HG02642 (cell line): Measurements from ENCODE around the gene RAB18.
"Not testable (repeated sequence)": the region's sequence is repeated elsewhere in the genome, so short reads cannot be mapped to it uniquely, and the experiment has no call there.

Experiments used
- ATAC-seq: cut with Tn5 transposase; IDR thresholded peaks from one replicate; pipeline ENCODE4 v1.9.1; 2021; ENCODE audit warnings: mild to moderate bottlenecking; ENCODE audit not compliant: unreplicated experiment, poor library complexity

The RAB18 gene

DNA sequence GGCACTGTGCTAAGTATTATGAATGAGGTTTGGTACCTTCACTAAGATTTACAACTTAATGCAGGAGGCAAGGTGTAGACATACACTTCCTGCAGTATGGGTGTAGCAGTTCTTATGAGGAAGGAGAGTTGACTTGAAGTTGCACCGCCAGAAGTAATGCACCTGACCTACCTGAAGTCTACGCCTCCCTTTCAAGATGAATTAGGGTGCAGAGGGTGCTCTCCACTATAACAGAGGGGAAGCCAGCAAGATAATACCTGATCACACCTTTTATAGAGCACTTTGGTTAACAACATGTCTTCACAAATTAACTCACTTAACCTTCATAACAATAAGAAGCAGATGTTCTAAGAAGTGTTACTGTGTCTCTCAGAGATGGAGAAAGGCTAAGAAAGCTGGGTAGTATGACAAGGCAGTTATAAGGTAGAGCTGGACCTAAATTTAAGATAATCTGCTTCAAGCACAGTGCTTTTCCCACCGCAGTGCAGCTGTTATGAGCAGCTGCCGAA is 552 bp upstream of the RAB18 start:
- no peak for ATAC-seq

DNA sequence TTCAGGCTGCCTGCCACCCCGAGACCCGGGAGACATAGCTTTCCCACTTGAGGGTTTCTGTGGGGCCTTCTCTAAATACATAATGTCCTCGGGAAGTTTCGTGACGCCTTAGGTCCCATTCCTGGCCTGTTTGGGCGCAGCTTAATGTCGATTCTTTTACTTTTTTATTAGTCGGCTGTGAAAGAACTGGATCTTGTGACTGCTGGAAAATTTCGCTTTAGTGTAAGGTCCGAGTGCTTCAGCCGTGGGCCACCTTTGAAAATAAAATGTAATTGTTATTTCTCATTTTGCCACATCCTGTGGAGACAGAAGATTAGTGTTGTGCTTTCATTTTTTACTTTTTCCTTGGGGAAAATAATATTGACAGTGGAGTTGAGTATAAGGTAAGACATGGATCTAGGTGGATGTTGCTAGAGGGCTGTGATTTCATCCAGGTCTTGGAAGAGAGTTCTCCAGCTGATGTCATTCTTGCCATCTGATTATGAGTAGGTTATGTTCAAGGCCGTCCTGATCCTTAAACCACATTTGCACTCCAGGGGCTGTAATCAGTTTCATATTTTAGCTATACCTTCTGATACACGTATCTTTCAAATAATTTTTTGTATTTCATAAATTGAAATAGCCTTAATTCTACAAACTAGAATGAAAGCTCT is 830 bp downstream of the RAB18 start:
- ATAC-seq: no peak

DNA sequence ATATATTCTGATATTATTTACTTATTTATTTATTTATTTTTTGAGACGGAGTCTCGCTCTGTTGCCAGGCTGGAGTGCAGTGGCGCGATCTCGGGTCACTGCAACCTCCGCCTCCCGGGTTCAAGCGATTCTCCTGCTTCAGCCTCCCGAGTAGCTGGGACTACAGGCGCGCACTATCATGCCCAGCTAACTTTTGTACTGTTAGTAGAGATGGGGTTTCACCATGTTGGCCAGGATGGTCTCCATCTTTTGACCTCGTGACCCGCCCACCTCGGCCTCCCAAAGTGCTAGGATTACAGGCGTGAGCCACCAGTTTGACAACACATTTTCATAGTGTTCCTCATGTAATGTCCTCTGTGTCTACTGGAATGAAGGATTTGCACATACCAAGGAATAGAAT is 1.4 kb downstream of the RAB18 start:
- ATAC-seq: not testable (repeated sequence)

DNA sequence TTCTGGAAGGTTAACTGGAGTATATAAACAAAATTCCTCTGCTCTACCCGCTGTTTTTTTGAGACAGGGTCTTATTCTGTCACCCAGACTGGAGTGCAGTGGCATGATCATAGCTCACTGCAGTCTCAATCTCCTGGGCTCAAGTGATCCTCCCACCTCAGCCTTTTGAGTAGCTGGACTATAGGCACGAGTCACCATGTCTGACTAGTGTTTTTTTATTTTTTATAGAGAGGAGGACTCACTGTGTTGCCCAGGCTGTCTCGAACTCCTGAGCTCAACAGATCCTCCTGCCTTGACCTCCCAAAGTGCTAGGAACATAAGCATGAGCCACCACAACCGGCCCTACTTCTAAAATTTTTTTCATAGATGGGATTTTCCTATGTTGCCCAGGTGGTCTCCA is 2.2 kb downstream of the RAB18 start:
- no peak for ATAC-seq

- no peak for ATAC-seq
Measured at GRCh38 chr10:27512548-27512947, 8.4 kb downstream of the RAB18 start.

- no peak for ATAC-seq
Measured at GRCh38 chr10:27513451-27514191, 9.5 kb downstream of the RAB18 start.

- ATAC-seq: no peak
Measured at GRCh38 chr10:27514243-27514642, 10.1 kb downstream of the RAB18 start.

DNA sequence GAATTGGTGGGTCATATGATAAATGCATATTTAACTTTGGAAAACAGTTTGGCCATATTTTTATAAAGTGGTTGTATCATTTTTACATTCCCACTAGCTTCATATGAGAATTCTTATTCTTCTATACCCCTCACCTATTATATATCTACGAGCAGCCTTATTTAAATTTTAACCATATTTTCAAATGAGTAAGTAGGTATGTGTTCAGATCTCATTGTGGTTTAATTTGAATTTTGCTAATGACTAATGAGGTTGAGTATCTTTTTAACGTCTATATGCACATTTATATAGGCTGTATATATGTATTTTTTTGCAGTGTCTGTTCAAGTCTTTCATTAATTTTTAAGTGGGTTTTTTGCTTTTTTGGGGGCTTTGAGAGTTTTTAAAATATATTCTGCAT is 14.2 kb downstream of the RAB18 start:
- no peak for ATAC-seq

- ATAC-seq: no peak
Measured at GRCh38 chr10:27525819-27526218, 21.7 kb downstream of the RAB18 start.

- no peak for ATAC-seq
Measured at GRCh38 chr10:27526242-27526641, 22.1 kb downstream of the RAB18 start.

GRCh38 chr10:27527666-27528295 is 23.7 kb downstream of the RAB18 start:
- no peak for ATAC-seq

GRCh38 chr10:27529010-27529783 is 25.1 kb downstream of the RAB18 start:
- no peak for ATAC-seq

DNA sequence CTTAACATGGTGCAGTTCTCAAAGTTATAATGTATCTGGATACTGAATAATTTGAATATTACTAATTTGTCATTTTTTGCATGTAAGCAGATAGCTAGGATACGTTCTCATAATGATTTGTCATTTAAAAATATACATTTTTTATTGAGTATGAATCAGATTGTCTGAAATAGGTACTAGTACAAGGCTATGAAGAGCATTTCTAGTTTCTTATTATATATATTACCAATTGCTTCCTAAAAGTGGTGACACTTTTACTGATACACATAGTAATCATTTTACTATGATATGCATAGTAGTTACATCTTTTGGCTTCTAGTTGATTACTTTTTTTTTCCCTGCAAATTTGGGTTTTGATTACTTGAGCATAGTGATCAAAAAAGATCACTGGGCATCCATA is 26.4 kb downstream of the RAB18 start:
- no peak for ATAC-seq

DNA sequence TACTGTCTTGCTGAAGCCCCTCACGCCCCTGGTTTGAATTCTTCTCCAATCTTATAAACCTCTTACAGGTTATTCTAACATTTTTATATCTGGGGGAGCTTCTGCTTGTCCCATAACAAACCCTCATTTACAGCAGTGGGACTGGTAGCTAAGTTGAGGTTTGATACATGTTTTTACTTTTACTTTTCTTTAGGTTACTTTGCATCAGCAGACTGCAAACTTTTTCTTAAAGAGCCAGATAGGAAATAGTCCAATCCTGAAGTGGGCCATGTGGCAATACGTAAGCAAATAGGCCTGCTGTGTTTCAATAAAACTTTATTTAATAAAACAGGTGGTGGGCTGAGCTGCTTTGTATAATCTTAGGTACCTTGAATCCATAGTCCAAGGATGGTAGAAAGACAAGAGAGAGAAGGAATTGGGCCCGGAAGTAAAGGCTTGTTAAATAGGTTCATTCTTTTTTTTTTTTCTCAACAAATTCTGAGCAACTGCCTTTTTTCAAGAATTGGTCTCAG is 27.3 kb downstream of the RAB18 start:
- ATAC-seq: no peak

GRCh38 chr10:27534161-27534700 is 30.1 kb downstream of the RAB18 start:
- no peak for ATAC-seq

DNA sequence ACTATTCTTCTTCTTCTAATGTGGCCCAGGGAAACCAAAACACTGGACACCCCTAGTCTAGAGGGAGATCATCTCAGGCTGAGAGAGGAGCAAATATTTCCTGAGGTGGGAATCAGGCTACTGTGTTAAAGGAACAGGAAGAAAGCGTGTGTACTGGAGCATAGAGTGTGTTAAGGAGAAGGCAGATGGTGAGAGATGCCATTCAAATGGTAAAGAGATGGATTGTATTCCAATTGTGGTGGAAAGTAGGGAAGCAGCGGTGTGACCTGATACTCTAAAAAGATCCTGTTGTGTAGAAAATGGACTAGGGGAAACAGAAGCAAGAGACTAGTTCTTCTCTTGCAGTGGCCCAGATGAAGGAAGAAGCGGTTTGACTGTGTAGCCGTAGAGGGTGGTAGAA is 31.2 kb downstream of the RAB18 start:
- no peak for ATAC-seq

- no peak for ATAC-seq
Measured at GRCh38 chr10:27536437-27536836, 32.3 kb downstream of the RAB18 start.

GRCh38 chr10:27537166-27537565 is 33.1 kb downstream of the RAB18 start:
- no peak for ATAC-seq

GRCh38 chr10:27537787-27538186 is 33.7 kb downstream of the RAB18 start:
- ATAC-seq: no peak

- no peak for ATAC-seq
Measured at GRCh38 chr10:27540672-27541071, 36.6 kb downstream of the RAB18 start.
